ENCODE results near the gene RNASE8.
"Not testable (repeated sequence)": the region's sequence is repeated elsewhere in the genome, so short reads cannot be mapped to it uniquely, and the experiment has no call there.

Gene RNASE8

GRCh38 chr14:21030531-21030930, 27.1 kb upstream of the RNASE8 start:
- DNase-seq, result no peak

- DNase-seq, result no peak
Observed at GRCh38 chr14:21032326-21033132, 25.1 kb upstream of the RNASE8 start.

GRCh38 chr14:21033133-21033698, 24.4 kb upstream of the RNASE8 start:
- DNase-seq, result no peak

- DNase-seq, result no peak
Observed at GRCh38 chr14:21034707-21035106, 22.9 kb upstream of the RNASE8 start, which contains the start of gene RNASE13. Gene RNASE13, minus strand, starts transcription at chr14:21034807. Its CDS starts 519 bp downstream, at chr14:21034288.

- DNase-seq, result no peak
Observed at GRCh38 chr14:21036751-21037150, 20.9 kb upstream of the RNASE8 start.

- no peak for DNase-seq
Observed at GRCh38 chr14:21037156-21037555, 20.5 kb upstream of the RNASE8 start.

GRCh38 chr14:21038441-21039422, 18.9 kb upstream of the RNASE8 start:
- peak; percentile 87 to 95 for DNase-seq

GRCh38 chr14:21039585-21040369, 17.8 kb upstream of the RNASE8 start:
- peak; percentile 49 to 85 for DNase-seq

- no peak for DNase-seq
Observed at GRCh38 chr14:21040370-21040925, 17.2 kb upstream of the RNASE8 start.

- not testable (repeated sequence) for DNase-seq
Observed at GRCh38 chr14:21040941-21041340, 16.7 kb upstream of the RNASE8 start.

GRCh38 chr14:21041676-21042433, 15.8 kb upstream of the RNASE8 start, which contains the start of gene RNASE7:
Gene RNASE7, plus strand, starts transcription at chr14:21042362. Its CDS starts 631 bp downstream, at chr14:21042993.
- DNase-seq, result no peak

- DNase-seq, result no peak
Observed at GRCh38 chr14:21042918-21043317, 14.7 kb upstream of the RNASE8 start.

GRCh38 chr14:21043387-21043973, 14.1 kb upstream of the RNASE8 start:
- no peak for DNase-seq

- DNase-seq, result no peak
Observed at GRCh38 chr14:21043974-21044618, 13.5 kb upstream of the RNASE8 start.

- DNase-seq, result no peak
Observed at GRCh38 chr14:21047378-21047781, 10.2 kb upstream of the RNASE8 start.

- DNase-seq, result no peak
Observed at GRCh38 chr14:21048638-21049037, 9.0 kb upstream of the RNASE8 start.

- no peak for DNase-seq
Observed at GRCh38 chr14:21049271-21049673, 8.3 kb upstream of the RNASE8 start.

GRCh38 chr14:21050597-21050996, 7.0 kb upstream of the RNASE8 start:
- no peak for DNase-seq

- no peak for DNase-seq
Observed at GRCh38 chr14:21053184-21054122, 4.2 kb upstream of the RNASE8 start.
